Stimulated activated naive B cell treated with anti-CD40 and anti-IgM and Interleukin-4, amounts not matched to agents 10 μg/mL and 1 μg/mL and 100 μg/mL, for 72 hours (primary cell): ENCODE results near the gene SLC9A4.

Experiments used
- ATAC-seq, 2 donors: fragments of 150-1000 bp; cut with Tn5 transposase; replicated peaks; 2 replicates each; pipeline ENCODE4 v1.10.0; 2021; ENCODE audit warnings: moderate library complexity in 1 of 2
- DNase-seq: peaks from one replicate; pipeline ENCODE4 v3.0.0; 2021
- H3K27ac Mint-ChIP-seq: one replicate; pipeline ENCODE4 v1.8.0; 2022; ENCODE audit warnings: mild to moderate bottlenecking, mixed read lengths
- H3K27me3 Mint-ChIP-seq, 2 donors: one replicate each; pipeline ENCODE4 v1.8.0; 2022; ENCODE audit warnings: mixed read lengths in 2 of 2
- H3K36me3 Mint-ChIP-seq, 2 donors: one replicate each; pipeline ENCODE4 v1.8.0; 2022; ENCODE audit warnings: mixed read lengths in 2 of 2, mild to moderate bottlenecking in 1 of 2
- H3K4me1 Mint-ChIP-seq, 2 donors: one replicate each; pipeline ENCODE4 v1.8.0; 2022; ENCODE audit warnings: mixed read lengths in 2 of 2, mild to moderate bottlenecking in 1 of 2
- H3K4me3 Mint-ChIP-seq, 2 donors: one replicate each; pipeline ENCODE4 v1.8.0; 2022; ENCODE audit warnings: mild to moderate bottlenecking in 2 of 2, mixed read lengths in 2 of 2, moderate library complexity in 1 of 2
- H3K9me3 Mint-ChIP-seq, 2 donors: one replicate each; pipeline ENCODE4 v1.8.0; 2022; ENCODE audit warnings: mixed read lengths in 2 of 2, mild to moderate bottlenecking in 1 of 2

The SLC9A4 gene

GRCh38 chr2:102499558-102499957 is 26.5 kb downstream of the SLC9A4 start:
- Mint-ChIP-seq H3K27me3 (peaks cover 20 to 38% of the 10 kb centered on the region in 2 donors), H3K9me3 (peaks cover 0 to 2% of the 10 kb centered on the region in 2 donors), H3K4me1 (no peaks in the 10 kb centered on the region), H3K4me3 (no peak overlapping the region), H3K36me3 (no peaks in the 10 kb centered on the region), H3K27ac (no peak overlapping the region)
- DNase-seq (no peak), ATAC-seq (no peak)

DNA sequence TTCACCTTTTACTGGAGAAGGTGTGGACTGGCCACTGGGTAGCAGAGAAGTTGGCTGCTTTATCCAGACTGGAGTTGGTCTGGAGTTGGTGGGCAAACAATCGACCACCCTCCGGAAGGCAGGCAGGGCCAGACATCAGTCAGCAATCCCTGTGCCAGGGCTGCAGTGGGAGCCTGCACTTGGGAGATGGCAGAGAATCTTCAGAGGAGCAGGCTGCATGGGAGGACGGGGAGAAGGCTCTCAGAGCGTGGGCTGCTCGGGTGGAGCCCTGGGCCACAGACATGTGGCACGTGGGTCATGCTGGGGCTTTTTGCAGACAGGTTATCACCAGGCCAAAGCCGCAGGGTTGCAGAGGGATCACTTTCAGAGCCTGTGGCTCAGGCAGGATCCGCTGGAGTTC is 29.6 kb downstream of the SLC9A4 start:
- no peak for DNase-seq

DNA sequence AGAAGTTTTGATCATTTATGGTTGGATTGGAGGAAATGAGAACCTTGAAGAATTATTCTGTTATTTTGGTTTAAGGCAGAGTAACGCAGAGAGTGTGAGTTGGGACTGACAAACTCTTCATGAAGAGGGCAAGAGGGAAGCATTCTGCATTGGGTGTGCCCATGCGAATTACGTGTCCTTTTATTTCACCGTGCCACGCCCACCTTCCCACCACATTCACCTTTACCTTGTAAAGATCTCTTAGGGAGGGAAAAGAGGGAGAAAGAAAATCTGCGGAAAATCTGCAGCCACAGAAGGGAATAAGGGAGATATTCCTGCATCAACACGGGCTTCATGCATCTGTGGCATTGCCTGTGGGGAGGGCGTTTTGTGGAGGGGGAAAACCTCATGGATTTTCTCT is 31.8 kb downstream of the SLC9A4 start:
- H3K27me3 Mint-ChIP-seq = peaks cover 9 to 24% of the 10 kb centered on the region in 2 donors
- DNase-seq = no peak
- H3K27ac Mint-ChIP-seq = no peak overlapping the region
- peaks cover 10 to 13% of the 10 kb centered on the region in 2 donors for H3K4me1 Mint-ChIP-seq
- peaks cover 7 to 9% of the 10 kb centered on the region in 2 donors for H3K9me3 Mint-ChIP-seq
- no peak for ATAC-seq
- peaks cover 3 to 5% of the 10 kb centered on the region in 2 donors for H3K36me3 Mint-ChIP-seq
- H3K4me3 Mint-ChIP-seq = no peak overlapping the region

More for the DNA sequence above, 29.6 kb downstream of the SLC9A4 start:
- H3K27me3 Mint-ChIP-seq = peaks cover 9 to 28% of the 10 kb centered on the region in 2 donors
- H3K9me3 Mint-ChIP-seq = no peaks in the 10 kb centered on the region
- no peaks in the 10 kb centered on the region for H3K4me1 Mint-ChIP-seq
- H3K4me3 Mint-ChIP-seq = no peak overlapping the region
- H3K36me3 Mint-ChIP-seq = no peaks in the 10 kb centered on the region
- ATAC-seq = no peak
- H3K27ac Mint-ChIP-seq = no peak overlapping the region

GRCh38 chr2:102505290-102505689 is 32.3 kb downstream of the SLC9A4 start:
- peaks cover 7 to 9% of the 10 kb centered on the region in 2 donors for H3K9me3 Mint-ChIP-seq
- H3K27me3 Mint-ChIP-seq = peaks cover 9 to 21% of the 10 kb centered on the region in 2 donors
- DNase-seq (no peak), ATAC-seq (no peak)
- H3K36me3 Mint-ChIP-seq = peaks cover 3 to 5% of the 10 kb centered on the region in 2 donors
- H3K27ac Mint-ChIP-seq = no peak overlapping the region
- no peak overlapping the region for H3K4me3 Mint-ChIP-seq
- peaks cover 10 to 17% of the 10 kb centered on the region in 2 donors for H3K4me1 Mint-ChIP-seq

- Mint-ChIP-seq H3K4me3 (no peak overlapping the region), H3K27me3 (peaks cover 2 to 14% of the 10 kb centered on the region in 2 donors), H3K9me3 (peaks cover 7 to 9% of the 10 kb centered on the region in 2 donors), H3K4me1 (peaks cover 10 to 20% of the 10 kb centered on the region in 2 donors), H3K27ac (no peak overlapping the region), H3K36me3 (peaks cover 3 to 5% of the 10 kb centered on the region in 2 donors)
- ATAC-seq (no peak), DNase-seq (no peak)
These were observed 33.7 kb downstream of the SLC9A4 start for GRCh38 chr2:102506743-102507142.

GRCh38 chr2:102508863-102509262 is 35.8 kb downstream of the SLC9A4 start:
- Mint-ChIP-seq H3K27me3 (peaks cover 15 to 18% of the 10 kb centered on the region in 2 donors), H3K4me3 (no peak overlapping the region), H3K4me1 (peaks cover 10 to 20% of the 10 kb centered on the region in 2 donors), H3K9me3 (peaks cover 7 to 9% of the 10 kb centered on the region in 2 donors), H3K36me3 (peaks cover 3 to 5% of the 10 kb centered on the region in 2 donors), H3K27ac (no peak overlapping the region)
- DNase-seq = peak; percentile 17
- ATAC-seq = peak; percentile 89 to 91

GRCh38 chr2:102509749-102510148 is 36.7 kb downstream of the SLC9A4 start:
- ATAC-seq (peak; percentile 83 to 89), DNase-seq (no peak)
- Mint-ChIP-seq H3K27me3 (peaks cover 15 to 26% of the 10 kb centered on the region in 2 donors), H3K36me3 (peaks cover 3 to 5% of the 10 kb centered on the region in 2 donors), H3K4me3 (peak overlapping the region; percentile 2 to 27), H3K9me3 (peaks cover 9 to 10% of the 10 kb centered on the region in 2 donors), H3K27ac (peak overlapping the region; percentile 56), H3K4me1 (peaks cover 10 to 20% of the 10 kb centered on the region in 2 donors)

GRCh38 chr2:102510791-102511575 is 38.0 kb downstream of the SLC9A4 start:
- peaks cover 10 to 20% of the 10 kb centered on the region in 2 donors for H3K4me1 Mint-ChIP-seq
- H3K27me3 Mint-ChIP-seq = peaks cover 15 to 28% of the 10 kb centered on the region in 2 donors
- peaks cover 9 to 10% of the 10 kb centered on the region in 2 donors for H3K9me3 Mint-ChIP-seq
- ATAC-seq (no peak), DNase-seq (no peak)
- H3K36me3 Mint-ChIP-seq = peaks cover 3 to 5% of the 10 kb centered on the region in 2 donors
- no peak overlapping the region for H3K27ac Mint-ChIP-seq
- H3K4me3 Mint-ChIP-seq = no peak overlapping the region

DNA sequence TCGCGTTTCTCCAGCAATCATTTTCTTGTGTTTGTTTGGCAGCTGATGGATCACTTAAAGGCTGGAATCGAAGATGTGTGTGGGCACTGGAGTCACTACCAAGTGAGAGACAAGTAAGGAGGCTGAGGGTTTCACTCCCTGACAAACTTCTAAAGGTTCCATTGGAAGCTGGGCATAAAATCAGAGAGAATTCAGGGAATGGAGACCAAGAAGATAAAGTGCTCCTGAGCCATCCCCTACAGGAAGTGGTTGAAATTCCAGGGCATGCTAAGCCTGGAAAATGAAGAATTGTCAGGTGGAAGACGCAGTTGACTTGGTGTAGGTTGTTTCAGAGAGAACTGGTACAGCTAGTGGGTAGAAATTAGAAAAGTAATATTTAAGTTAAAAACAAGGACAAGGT is 39.1 kb downstream of the SLC9A4 start:
- H3K9me3 Mint-ChIP-seq = peaks cover 9 to 10% of the 10 kb centered on the region in 2 donors
- H3K4me3 Mint-ChIP-seq = no peak overlapping the region
- DNase-seq (no peak), ATAC-seq (no peak)
- H3K4me1 Mint-ChIP-seq = peaks cover 10 to 20% of the 10 kb centered on the region in 2 donors
- peaks cover 3 to 5% of the 10 kb centered on the region in 2 donors for H3K36me3 Mint-ChIP-seq
- H3K27me3 Mint-ChIP-seq = peaks cover 11 to 28% of the 10 kb centered on the region in 2 donors
- H3K27ac Mint-ChIP-seq = no peak overlapping the region

- ATAC-seq (no peak), DNase-seq (no peak)
- Mint-ChIP-seq H3K9me3 (peaks cover 9 to 10% of the 10 kb centered on the region in 2 donors), H3K4me1 (peaks cover 10 to 20% of the 10 kb centered on the region in 2 donors), H3K4me3 (no peak overlapping the region), H3K36me3 (peaks cover 3 to 5% of the 10 kb centered on the region in 2 donors), H3K27ac (no peak overlapping the region), H3K27me3 (peaks cover 11 to 28% of the 10 kb centered on the region in 2 donors)
These were observed 40.4 kb downstream of the SLC9A4 start for GRCh38 chr2:102513355-102513939.

- H3K9me3 Mint-ChIP-seq = peaks cover 5 to 7% of the 10 kb centered on the region in 2 donors
- H3K4me1 Mint-ChIP-seq = peaks cover 5 to 14% of the 10 kb centered on the region in 2 donors
- H3K27me3 Mint-ChIP-seq = peaks cover 11 to 28% of the 10 kb centered on the region in 2 donors
- peaks cover 3 to 5% of the 10 kb centered on the region in 2 donors for H3K36me3 Mint-ChIP-seq
- DNase-seq (no peak), ATAC-seq (no peak)
- no peak overlapping the region for H3K27ac Mint-ChIP-seq
- H3K4me3 Mint-ChIP-seq = no peak overlapping the region
These were observed 41.2 kb downstream of the SLC9A4 start for GRCh38 chr2:102514061-102514785.

GRCh38 chr2:102515851-102516250 is 42.8 kb downstream of the SLC9A4 start:
- Mint-ChIP-seq H3K4me1 (no peaks in the 10 kb centered on the region), H3K27ac (no peak overlapping the region), H3K36me3 (no peaks in the 10 kb centered on the region), H3K9me3 (peaks cover 0 to 3% of the 10 kb centered on the region in 2 donors), H3K4me3 (no peak overlapping the region), H3K27me3 (peaks cover 11 to 33% of the 10 kb centered on the region in 2 donors)
- ATAC-seq (no peak), DNase-seq (no peak)

GRCh38 chr2:102518170-102518569 is 45.1 kb downstream of the SLC9A4 start:
- no peak overlapping the region for H3K4me3 Mint-ChIP-seq

DNA sequence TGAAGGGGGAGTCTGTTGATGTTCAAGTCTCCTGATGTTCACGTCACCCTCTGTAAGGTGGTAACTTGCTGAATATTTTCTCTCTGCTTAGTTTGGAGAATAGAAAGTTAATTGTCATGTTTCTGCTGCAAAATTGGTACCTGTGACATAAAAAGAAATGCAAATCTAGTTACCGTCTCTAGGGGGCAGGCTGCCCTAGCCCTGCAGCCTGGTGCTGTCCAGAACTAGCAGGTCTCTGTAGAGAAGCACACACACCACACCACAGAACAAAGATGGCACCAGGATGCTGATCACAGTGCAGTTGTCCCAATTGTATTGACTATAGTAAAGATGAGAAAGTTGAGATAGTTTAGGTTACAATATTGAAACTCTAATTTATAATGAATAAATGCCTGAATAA is 47.0 kb downstream of the SLC9A4 start:
- H3K4me3 Mint-ChIP-seq = no peak overlapping the region
- peaks cover 10 to 16% of the 10 kb centered on the region in 2 donors for H3K27me3 Mint-ChIP-seq
- no peaks in the 10 kb centered on the region for H3K4me1 Mint-ChIP-seq
- H3K27ac Mint-ChIP-seq = no peak overlapping the region
- peak; percentile 82 to 83 for ATAC-seq
- no peaks in the 10 kb centered on the region for H3K36me3 Mint-ChIP-seq
- no peak for DNase-seq
- no peaks in the 10 kb centered on the region for H3K9me3 Mint-ChIP-seq

More at GRCh38 chr2:102518170-102518569, 45.1 kb downstream of the SLC9A4 start:
- Mint-ChIP-seq H3K27me3 (peaks cover 0 to 25% of the 10 kb centered on the region in 2 donors), H3K27ac (no peak overlapping the region), H3K36me3 (no peaks in the 10 kb centered on the region), H3K9me3 (peaks cover 0 to 3% of the 10 kb centered on the region in 2 donors), H3K4me1 (no peaks in the 10 kb centered on the region)
- ATAC-seq (no peak), DNase-seq (no peak)
